GM19395 (cell line): ENCODE data around the gene FMNL2.

Experiments
- ATAC-seq: cut with Tn5 transposase; IDR thresholded peaks from one replicate; pipeline ENCODE4 v1.9.1; 2021; ENCODE audit warnings: mild to moderate bottlenecking, moderate library complexity; ENCODE audit not compliant: unreplicated experiment

FMNL2 gene

DNA sequence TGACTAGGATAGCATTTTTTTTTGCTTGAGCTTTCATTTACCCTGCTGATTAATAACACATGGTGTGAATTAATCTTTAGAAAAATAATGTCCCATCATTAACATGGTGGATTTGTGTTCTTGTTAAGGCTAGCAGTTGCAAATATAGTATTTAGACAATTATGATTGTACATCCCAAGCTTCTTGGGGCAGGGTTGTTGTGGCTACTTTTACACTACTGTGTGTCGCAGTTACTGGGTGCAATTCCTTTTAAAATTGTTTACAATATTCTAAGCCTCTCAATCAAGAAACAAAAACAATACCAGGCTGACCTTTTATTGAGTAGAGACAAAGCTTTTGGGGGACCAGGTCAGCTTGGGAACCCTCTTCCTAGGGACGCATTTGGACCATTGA lies 2.5 kb downstream of the FMNL2 start:
- no peak for ATAC-seq

DNA sequence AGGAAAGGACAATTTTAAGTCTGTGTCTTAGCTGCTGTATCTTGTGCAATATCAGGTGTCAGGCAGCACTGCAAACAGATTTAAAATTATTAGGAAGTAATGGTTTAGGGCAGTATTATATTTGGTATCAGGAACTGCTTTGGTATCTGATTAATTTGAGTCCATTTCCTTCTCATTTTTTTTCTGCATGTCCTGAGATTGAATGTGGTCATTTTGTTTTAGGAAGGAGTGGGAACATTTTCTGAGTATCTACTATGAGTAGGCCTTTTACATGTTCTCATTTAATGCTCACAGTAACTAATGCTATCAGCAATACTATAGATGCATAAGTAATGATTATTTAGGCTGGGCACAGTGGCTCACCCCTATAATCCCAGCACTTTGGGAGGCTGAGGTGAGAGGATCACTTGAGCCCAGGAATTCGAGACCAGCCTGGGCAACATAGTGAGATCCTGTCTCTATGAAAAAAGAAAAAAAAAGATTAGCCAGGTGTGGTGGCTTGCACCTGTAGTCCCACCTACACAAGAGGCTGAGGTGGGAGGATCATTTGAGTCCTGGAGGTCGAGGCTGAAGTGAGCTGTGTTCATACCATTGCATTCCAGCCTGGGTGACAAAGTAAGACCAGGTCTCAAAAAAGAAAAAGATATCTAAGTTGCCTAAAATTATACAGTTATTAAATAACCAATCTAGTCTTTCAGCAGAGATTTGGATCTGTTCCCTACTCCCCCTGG lies 4.7 kb downstream of the FMNL2 start:
- ATAC-seq = no peak

DNA sequence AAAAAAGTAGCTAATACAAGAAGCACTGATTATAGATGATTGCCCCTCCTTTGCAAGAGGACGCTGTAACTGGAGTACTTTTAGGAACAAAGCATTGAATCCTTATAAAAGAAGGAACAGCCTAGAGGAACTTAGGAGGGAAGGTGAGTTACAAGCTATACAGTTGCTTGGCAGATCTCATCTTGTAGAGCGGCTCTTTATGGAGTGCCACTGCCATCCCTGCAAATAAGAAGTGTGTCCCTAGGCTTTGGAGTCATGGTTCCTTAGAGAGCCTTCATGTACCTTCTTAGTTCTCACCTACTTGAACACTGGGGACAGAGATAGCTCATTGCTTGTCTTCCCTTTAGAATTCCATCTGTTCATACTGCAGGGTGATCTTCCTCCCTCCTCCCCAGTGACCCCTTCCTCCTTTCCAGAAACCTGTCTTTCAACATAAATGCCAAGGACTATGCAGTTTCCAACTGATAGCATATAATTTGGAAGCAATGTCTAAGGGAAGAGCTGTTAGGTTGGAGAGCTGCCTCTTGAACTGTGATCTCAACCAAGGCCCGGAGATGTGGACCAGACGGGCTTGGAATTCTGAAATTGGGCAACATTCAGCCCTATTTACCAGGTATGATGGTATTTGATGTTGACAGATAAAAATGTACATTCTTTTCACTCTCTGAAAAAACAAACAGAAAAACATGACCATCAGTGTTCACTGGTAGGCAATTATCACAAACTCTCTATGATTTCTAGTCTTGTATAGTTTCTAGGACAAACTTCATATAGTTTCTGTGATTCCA lies 7.5 kb downstream of the FMNL2 start:
- no peak for ATAC-seq

DNA sequence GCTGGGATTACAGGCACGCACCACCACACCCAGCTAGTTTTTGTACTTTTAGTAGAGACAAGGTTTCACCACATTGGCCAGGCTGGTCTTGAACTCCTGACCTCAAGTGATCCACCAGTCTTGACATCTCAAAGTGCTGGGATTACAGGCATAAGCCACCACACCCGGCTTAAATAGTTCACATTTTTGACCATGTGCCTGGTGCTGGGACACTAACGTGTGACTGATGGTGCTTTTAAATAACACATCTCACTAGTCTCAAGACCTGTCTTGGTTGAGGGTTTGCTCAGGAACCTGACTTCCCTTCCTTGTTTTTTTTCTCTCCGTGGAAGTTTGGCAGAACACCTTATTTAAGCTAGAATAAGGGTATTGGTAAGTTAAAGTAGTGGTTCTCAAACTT lies 8.5 kb downstream of the FMNL2 start:
- ATAC-seq = no peak

DNA sequence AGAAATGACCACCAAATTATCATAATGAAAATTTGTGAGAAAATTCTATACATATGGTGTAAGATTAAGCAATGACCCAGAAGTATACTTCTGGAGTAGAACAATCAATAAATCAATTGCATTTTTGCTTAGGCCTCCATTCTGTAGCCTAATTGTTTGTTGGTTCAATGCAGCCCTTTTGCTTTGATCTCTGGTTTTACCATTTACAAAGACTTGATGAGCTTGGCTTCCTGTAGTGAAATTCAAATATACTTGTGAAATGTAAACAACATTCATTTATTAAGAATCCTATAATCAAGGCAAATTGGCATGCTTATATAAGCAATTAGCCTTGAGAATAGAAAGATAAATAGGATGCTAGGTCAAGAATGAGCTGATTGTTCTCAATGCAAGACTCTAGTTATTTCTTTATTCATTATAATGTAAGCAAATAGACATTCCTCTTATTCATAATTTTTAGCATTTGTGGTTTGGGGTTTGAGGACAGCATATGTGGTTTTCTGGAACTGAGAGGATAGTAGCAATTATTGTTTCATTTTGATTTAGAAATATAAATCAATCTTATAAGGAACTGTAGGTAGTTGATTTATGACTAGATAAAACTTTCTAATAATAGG lies 9.7 kb downstream of the FMNL2 start:
- ATAC-seq = no peak

DNA sequence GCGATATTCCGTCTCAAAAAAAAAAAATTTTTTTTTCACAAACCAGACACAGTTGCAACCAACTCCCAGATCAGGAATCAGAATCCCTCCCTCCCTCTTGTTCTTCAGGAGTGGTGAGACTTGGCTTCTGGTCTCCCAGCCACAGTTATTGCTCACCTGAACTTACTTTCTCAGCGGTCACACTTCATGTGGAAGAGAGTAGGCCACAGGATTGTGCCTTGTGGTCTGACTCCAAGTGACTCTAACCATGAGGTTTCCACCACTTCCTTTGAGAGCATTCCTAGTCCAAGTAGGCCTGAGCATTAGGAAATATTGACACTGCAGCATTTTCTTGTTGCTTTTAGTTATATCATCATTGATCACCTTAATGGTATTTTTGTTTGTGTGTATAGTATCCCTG lies 12.1 kb downstream of the FMNL2 start:
- ATAC-seq = no peak

GRCh38 chr2:152348388-152348787 lies 13.4 kb downstream of the FMNL2 start:
- ATAC-seq = no peak

- ATAC-seq = no peak
Observed at GRCh38 chr2:152349416-152349815, 14.4 kb downstream of the FMNL2 start.

DNA sequence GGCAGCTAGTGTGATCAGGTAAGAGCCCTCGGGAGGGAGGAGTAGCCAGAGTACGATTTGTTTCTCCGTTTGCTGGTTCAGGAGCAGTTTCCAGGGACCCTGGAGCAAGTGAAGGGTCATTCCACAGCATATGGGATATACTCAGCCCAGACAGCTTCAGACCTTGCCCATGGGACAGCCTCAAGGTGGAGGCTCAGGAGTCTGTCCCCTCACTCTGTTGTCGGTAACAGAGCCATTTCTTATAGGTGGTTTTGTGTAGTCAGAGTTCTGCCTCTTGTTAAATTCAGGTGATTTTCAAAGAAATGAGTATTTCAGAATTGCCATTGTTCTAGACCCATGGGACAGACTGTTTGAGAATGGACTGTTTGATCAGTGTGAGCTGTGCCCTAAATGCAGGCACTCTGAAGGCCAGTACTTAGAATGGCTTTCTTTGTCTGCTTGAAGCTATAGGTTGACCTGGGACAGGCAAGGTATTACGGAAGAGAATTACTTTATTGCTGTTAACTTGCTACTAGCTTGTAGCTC lies 15.2 kb downstream of the FMNL2 start:
- ATAC-seq = no peak

- no peak for ATAC-seq
Observed at GRCh38 chr2:152352616-152353015, 17.6 kb downstream of the FMNL2 start.

DNA sequence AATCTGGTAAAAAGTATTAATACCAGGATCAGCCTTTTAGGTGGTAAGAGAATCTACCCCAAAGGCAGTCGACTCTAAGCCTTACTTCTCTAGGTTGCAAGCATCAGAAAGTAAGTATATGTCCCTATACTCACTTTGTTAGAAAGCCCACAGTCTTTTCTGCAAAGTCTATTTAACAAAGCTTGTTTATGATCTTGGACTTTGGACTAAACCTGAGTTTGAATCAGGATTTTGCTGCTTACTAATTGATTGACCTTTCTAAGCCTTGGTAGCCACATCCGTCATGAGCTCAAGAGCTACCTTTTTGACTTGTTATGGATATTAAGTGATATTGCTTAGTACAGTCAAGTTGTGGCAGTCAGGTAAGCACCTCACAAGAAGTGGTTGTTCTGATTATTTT lies 18.4 kb downstream of the FMNL2 start:
- no peak for ATAC-seq

GRCh38 chr2:152354069-152354755 lies 19.2 kb downstream of the FMNL2 start:
- no peak for ATAC-seq

DNA sequence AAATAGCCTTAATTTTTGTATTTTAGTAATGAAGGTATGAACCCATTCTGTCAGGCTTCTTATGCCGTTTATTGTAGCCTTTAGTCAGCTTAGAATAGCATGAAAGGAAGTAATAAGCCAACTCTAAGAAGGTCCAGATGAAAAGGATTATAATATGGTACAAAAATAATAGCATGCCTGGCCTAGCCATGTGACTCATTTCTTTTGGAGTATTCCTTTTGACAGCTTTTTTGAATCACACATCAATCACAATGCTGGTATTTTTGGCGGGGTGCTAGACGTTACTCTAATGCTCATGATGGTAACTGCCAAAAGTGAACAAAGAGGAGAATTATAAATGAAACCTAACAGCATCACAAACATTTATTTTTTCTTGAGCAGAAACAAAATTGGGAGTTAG lies 19.9 kb downstream of the FMNL2 start:
- ATAC-seq = no peak

DNA sequence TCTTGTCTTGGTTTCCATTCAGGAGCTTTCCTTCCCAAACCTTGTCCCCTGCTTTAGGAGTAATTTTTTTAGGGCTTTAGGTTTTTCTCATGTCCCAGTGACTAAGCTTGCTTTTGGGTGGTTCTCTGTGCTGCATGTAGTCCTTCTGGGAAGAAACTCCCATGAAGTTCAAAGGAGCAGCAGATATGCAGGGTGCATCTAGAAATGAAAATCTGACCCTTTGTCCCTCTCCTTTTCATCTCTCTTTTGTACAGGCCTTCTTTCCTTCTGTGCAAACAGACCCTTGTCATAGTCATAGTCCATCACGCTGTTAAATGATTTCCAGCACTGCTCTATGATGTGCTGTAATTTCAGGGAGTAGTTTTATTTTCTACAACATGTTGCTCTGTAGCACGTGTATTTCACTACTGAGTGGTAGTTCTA lies 20.4 kb downstream of the FMNL2 start:
- ATAC-seq = no peak

DNA sequence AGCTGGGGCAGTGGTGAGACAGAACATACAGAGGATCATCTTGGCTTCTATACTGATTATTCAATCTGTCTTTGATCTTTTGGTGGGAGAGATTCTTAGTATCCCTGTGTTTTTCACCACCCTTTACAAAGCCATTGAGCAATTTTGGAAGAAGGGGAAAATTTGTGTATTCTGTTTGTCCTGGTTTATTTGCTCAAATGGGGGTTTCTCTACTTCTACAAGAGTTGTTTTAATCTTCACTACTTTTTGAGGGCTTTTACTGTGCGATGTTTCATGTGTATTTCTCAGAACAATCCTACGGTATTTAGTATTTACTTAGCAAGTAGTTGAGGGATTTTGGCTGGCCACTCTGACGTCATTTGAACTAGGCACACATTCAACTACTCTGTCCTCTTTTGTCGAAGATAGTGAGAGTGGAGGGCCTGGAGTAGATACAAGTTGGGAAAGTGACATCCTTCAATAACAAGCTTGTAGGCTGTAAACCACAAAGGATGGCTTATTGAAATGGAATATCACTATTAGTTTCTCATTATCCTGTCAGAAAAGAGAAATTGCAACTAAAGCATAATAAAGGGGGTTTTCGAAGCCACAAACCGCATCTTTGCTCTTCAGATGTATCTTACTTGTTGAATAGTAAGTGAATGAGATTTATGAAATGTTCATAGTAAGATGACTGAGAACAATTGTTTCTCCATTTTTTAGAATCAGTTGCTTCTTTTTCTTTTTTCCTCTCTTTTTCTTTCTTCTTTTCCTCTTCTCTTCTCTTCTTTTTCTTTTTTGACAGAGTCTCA lies 24.8 kb downstream of the FMNL2 start:
- ATAC-seq = no peak

- no peak for ATAC-seq
Observed at GRCh38 chr2:152363936-152364335, 29.0 kb downstream of the FMNL2 start.

DNA sequence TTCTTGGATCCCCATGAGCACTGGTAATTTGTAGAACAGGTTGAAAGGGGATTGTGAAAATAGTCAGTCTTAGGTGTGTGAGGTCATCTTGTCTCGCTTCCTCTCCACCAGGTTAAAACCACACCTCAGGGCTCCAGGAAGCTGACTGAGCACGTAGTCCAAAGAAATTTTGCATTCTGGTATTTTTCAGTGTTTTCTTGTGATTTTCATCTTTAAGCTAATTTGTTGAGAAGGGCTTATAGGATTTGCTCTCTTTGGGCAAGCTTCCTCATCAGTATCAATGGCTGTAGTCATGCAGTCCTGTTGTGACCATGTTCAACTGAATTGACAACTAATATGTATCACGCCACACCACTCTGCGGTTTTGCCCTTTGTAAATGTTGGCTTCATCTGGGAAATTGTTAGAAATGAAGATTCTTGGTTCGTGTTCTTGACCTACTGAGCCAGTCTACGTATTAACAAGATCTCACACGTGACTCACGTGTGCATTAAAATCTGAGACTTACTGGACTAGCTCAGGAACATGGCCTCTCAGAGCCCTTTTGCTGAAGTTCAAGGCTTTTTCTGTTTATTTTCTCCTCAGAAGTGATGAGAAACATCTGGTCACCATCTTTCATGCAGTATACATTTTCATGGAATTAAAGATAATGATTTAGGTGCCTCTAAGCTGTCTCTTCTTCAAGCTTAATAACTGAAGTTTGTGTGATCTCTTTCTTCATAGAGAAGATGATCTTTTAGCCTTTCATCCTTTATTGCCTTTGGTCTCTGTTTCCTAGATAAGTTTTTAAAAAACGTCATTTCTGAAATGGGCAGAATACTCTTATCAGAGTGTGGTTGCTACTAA lies 32.8 kb downstream of the FMNL2 start:
- peak; percentile 80 for ATAC-seq

GRCh38 chr2:152369176-152369860 lies 34.3 kb downstream of the FMNL2 start:
- no peak for ATAC-seq

- no peak for ATAC-seq
Observed at GRCh38 chr2:152370783-152371182, 35.8 kb downstream of the FMNL2 start.
